Stimulated activated naive B cell treated with anti-CD40 and anti-IgM and Interleukin-4, amounts not matched to agents 10 μg/mL and 1 μg/mL and 100 μg/mL, for 72 hours (primary cell): Measurements from ENCODE around the gene TEX22.

Experiments used
- ATAC-seq, 2 donors: fragments of 150-1000 bp; cut with Tn5 transposase; replicated peaks; 2 replicates each; pipeline ENCODE4 v1.10.0; 2021; ENCODE audit warnings: moderate library complexity in 1 of 2
- DNase-seq: peaks from one replicate; pipeline ENCODE4 v3.0.0; 2021
- H3K27ac Mint-ChIP-seq: one replicate; pipeline ENCODE4 v1.8.0; 2022; ENCODE audit warnings: mild to moderate bottlenecking, mixed read lengths
- H3K27me3 Mint-ChIP-seq, 2 donors: one replicate each; pipeline ENCODE4 v1.8.0; 2022; ENCODE audit warnings: mixed read lengths in 2 of 2
- H3K36me3 Mint-ChIP-seq, 2 donors: one replicate each; pipeline ENCODE4 v1.8.0; 2022; ENCODE audit warnings: mixed read lengths in 2 of 2, mild to moderate bottlenecking in 1 of 2
- H3K4me1 Mint-ChIP-seq, 2 donors: one replicate each; pipeline ENCODE4 v1.8.0; 2022; ENCODE audit warnings: mixed read lengths in 2 of 2, mild to moderate bottlenecking in 1 of 2
- H3K4me3 Mint-ChIP-seq, 2 donors: one replicate each; pipeline ENCODE4 v1.8.0; 2022; ENCODE audit warnings: mild to moderate bottlenecking in 2 of 2, mixed read lengths in 2 of 2, moderate library complexity in 1 of 2
- H3K9me3 Mint-ChIP-seq, 2 donors: one replicate each; pipeline ENCODE4 v1.8.0; 2022; ENCODE audit warnings: mixed read lengths in 2 of 2, mild to moderate bottlenecking in 1 of 2

TEX22 gene

DNA sequence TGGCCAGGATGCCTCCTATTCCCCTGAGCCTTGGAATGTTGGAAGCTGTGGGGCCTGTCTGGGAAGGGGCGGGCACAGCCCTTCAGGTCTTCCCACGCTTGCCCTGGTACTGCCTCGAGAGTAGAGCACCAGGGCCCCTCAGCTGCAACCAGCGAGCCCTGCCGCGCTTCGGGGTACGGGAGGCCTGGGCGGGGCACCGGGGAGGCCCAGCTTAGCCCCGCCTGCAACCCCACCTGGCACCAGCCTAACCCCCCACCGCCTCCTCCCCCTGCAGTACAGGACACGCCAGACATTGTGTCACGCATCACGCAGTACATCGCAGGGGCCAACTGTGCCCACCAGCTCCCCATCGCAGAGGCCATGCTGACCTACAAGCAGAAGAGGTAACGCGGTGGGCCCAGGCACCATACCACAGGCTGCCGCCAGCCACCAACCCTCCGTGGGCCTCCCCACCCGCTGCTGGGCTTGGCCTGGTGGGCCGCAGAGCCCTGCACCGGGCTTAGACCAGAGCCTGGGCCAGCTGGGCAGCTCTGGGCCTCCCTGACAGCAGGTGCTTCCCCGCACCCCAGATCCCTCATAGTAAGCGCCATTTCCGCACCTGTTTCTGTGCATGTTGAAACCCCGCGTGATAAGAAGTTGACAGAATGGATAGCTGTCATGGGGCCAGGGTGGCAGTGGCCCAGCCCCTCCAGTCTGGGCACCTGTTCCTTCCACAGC lies 13.6 kb upstream of the TEX22 start:
- Mint-ChIP-seq H3K36me3 (peaks cover 22 to 23% of the 10 kb centered on the region in 2 donors), H3K4me3 (no peak overlapping the region), H3K27ac (no peak overlapping the region), H3K27me3 (no peaks in the 10 kb centered on the region), H3K4me1 (peaks cover under 1 to 2% of the 10 kb centered on the region in 2 donors), H3K9me3 (no peaks in the 10 kb centered on the region)
- no peak for ATAC-seq
- no peak for DNase-seq

GRCh38 chr14:105385322-105385637 lies 13.1 kb upstream of the TEX22 start:
- Mint-ChIP-seq H3K4me1 (peaks cover 6% of the 10 kb centered on the region in 2 donors), H3K4me3 (no peak overlapping the region), H3K9me3 (no peaks in the 10 kb centered on the region), H3K27ac (no peak overlapping the region), H3K36me3 (peaks cover 19 to 20% of the 10 kb centered on the region in 2 donors), H3K27me3 (no peaks in the 10 kb centered on the region)
- no peak for ATAC-seq
- DNase-seq = no peak

DNA sequence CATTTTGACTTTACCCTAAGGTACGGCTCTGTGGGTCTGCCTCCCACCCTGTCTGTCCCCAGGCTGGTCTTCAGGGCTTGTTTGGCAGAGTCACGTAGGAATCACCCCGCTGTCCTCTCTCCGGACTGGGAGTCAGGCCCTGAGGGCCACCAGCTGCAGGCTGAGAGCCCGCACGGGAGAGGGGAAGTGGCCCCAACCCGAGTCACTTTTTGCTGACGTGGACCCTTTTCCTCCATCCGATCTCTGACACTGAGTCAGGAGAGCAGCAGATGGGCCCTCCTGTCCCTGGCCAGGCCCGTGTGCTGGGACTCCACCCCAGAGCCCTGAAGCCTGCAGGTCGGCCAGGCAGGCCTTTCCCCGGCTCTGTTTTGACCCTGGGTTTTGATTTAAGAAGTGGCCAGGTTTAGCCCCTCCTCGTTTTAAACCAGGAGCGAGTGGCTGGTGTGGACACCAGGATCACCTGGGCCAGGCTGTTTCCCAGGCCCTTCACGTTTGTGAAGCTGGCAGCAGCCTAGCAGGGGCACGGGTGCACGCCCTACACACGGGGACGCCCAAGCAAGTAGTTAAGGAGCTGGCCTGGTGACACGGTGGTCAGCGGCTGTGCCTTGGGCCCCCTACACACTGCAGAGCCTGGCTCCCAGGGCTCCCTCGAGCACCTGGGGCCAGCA lies 12.5 kb upstream of the TEX22 start:
- no peak for ATAC-seq
- no peaks in the 10 kb centered on the region for H3K27me3 Mint-ChIP-seq
- H3K4me3 Mint-ChIP-seq = no peak overlapping the region
- H3K9me3 Mint-ChIP-seq = no peaks in the 10 kb centered on the region
- H3K27ac Mint-ChIP-seq = no peak overlapping the region
- H3K36me3 Mint-ChIP-seq = peaks cover 19 to 20% of the 10 kb centered on the region in 2 donors
- DNase-seq = no peak
- peaks cover 8 to 10% of the 10 kb centered on the region in 2 donors for H3K4me1 Mint-ChIP-seq

DNA sequence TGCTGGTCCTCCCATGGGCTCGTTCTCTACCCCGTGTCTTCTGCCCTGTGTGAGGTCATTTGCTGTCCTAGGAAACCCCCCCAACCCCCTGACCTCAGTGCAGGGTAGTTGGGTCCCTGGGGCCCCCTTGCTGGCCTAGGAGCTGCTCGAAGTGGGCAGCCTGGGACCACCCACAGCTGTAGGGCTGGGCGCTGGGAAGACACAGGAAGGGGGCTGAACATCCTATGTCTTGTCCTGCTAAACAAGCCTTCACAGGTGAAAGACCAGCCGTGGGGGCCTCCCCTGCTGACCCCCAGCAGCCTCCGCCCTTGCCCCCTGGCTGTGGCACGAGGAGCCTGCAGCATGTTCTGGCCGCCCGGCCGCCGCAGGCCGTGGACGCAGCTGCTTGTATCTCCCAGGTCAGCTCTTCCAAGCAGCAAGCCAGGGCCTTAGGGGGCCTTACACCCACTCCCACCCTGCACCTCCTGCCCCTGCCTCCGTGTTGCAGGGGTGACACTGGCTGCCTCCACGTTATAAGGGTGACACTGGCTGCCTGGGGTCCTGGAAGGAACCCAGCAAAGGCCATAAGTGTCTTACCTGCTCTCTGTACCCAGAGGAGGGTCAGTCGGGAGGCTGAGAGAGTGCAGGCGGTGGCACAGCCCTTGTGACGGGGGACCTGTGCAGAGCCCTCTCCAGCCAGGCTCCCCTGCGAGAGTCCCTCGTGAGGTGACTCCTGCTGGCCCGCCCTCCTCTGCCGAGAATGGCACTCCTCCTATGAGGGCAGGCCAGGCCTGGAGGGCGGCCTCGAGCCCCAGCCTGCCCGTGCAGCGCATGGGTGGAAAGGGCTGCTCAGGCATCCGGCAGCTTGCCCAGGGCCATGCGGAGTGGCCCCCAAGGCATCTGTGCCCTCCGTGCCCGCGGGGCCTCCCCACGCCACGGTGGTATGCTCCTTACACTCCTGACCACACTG lies 11.5 kb upstream of the TEX22 start:
- H3K27me3 Mint-ChIP-seq = no peaks in the 10 kb centered on the region
- ATAC-seq = no peak
- peaks cover 8 to 10% of the 10 kb centered on the region in 2 donors for H3K4me1 Mint-ChIP-seq
- no peak overlapping the region for H3K27ac Mint-ChIP-seq
- no peaks in the 10 kb centered on the region for H3K9me3 Mint-ChIP-seq
- no peak overlapping the region for H3K4me3 Mint-ChIP-seq
- DNase-seq = no peak
- peaks cover 16 to 20% of the 10 kb centered on the region in 2 donors for H3K36me3 Mint-ChIP-seq

GRCh38 chr14:105387530-105387922 lies 10.8 kb upstream of the TEX22 start:
- ATAC-seq (no peak), DNase-seq (no peak)
- Mint-ChIP-seq H3K4me1 (peaks cover 8 to 10% of the 10 kb centered on the region in 2 donors), H3K36me3 (peaks cover 16 to 22% of the 10 kb centered on the region in 2 donors), H3K27ac (no peak overlapping the region), H3K4me3 (no peak overlapping the region), H3K27me3 (no peaks in the 10 kb centered on the region), H3K9me3 (no peaks in the 10 kb centered on the region)

- Mint-ChIP-seq H3K27me3 (no peaks in the 10 kb centered on the region), H3K27ac (peak overlapping the region; percentile 51), H3K4me3 (no peak overlapping the region), H3K36me3 (peaks cover 10 to 17% of the 10 kb centered on the region in 2 donors), H3K9me3 (no peaks in the 10 kb centered on the region), H3K4me1 (peaks cover 8 to 10% of the 10 kb centered on the region in 2 donors)
- DNase-seq (no peak), ATAC-seq (no peak)
Measured at GRCh38 chr14:105388110-105388951, 10.0 kb upstream of the TEX22 start.

- no peaks in the 10 kb centered on the region for H3K27me3 Mint-ChIP-seq
- H3K4me1 Mint-ChIP-seq = peaks cover 8 to 10% of the 10 kb centered on the region in 2 donors
- no peaks in the 10 kb centered on the region for H3K9me3 Mint-ChIP-seq
- ATAC-seq (no peak), DNase-seq (no peak)
- no peak overlapping the region for H3K27ac Mint-ChIP-seq
- peaks cover 7 to 12% of the 10 kb centered on the region in 2 donors for H3K36me3 Mint-ChIP-seq
- H3K4me3 Mint-ChIP-seq = no peak overlapping the region
Measured at GRCh38 chr14:105388976-105389375, 9.4 kb upstream of the TEX22 start.

- H3K27me3 Mint-ChIP-seq = no peaks in the 10 kb centered on the region
- H3K4me1 Mint-ChIP-seq = peaks cover 8 to 10% of the 10 kb centered on the region in 2 donors
- no peak overlapping the region for H3K27ac Mint-ChIP-seq
- H3K36me3 Mint-ChIP-seq = peaks cover 7 to 14% of the 10 kb centered on the region in 2 donors
- ATAC-seq (no peak), DNase-seq (no peak)
- no peaks in the 10 kb centered on the region for H3K9me3 Mint-ChIP-seq
- H3K4me3 Mint-ChIP-seq = no peak overlapping the region
Measured at GRCh38 chr14:105389534-105389933, 8.8 kb upstream of the TEX22 start.

- ATAC-seq (peak; percentile 84 to 86), DNase-seq (no peak)
- no peaks in the 10 kb centered on the region for H3K9me3 Mint-ChIP-seq
- peaks cover 8 to 10% of the 10 kb centered on the region in 2 donors for H3K4me1 Mint-ChIP-seq
- peaks cover 7 to 17% of the 10 kb centered on the region in 2 donors for H3K36me3 Mint-ChIP-seq
- no peaks in the 10 kb centered on the region for H3K27me3 Mint-ChIP-seq
- H3K27ac Mint-ChIP-seq = peak overlapping the region; percentile 91
- H3K4me3 Mint-ChIP-seq = peak overlapping the region in 1 of 2 donors; percentile 30
Measured at GRCh38 chr14:105389976-105390848, 8.1 kb upstream of the TEX22 start.

DNA sequence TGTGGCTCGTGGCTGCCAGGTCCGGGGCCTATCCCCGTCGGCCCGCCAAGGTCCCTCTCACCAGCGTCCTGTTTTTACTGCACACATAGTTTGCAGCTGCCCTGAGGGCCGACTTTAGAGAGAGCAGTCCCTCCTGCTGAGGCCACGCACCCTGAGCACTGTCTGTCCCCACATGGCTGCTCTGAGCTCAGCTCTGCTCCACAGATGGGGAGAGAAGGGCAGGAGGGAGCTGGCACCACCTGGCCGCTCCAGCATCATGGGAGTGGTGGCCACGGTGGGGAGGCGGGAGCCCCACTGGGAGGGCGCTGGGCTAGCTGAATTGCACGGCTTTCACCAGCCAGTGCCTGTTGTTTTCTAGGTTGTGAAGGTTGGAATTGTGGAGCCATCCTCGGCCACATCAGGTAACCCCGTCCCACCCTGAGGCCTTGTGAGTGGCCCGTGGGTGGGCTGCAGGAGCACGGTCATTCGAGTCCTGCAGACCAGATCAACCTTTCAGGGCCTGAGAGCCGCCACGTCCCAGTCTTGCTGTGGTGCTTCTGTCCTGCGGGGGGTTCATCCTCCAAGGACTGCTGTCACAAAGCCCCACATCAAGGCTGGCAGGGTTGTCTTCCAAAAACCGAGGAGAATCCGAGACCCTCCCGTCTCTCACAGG lies 7.4 kb upstream of the TEX22 start:
- no peaks in the 10 kb centered on the region for H3K27me3 Mint-ChIP-seq
- no peaks in the 10 kb centered on the region for H3K9me3 Mint-ChIP-seq
- H3K4me1 Mint-ChIP-seq = peaks cover 8 to 10% of the 10 kb centered on the region in 2 donors
- no peak for ATAC-seq
- no peak for DNase-seq
- H3K27ac Mint-ChIP-seq = no peak overlapping the region
- H3K36me3 Mint-ChIP-seq = peaks cover 5 to 17% of the 10 kb centered on the region in 2 donors
- H3K4me3 Mint-ChIP-seq = no peak overlapping the region

- H3K36me3 Mint-ChIP-seq = peaks cover 5 to 17% of the 10 kb centered on the region in 2 donors
Measured at GRCh38 chr14:105391541-105391940, 6.8 kb upstream of the TEX22 start.

GRCh38 chr14:105392131-105393090 lies 5.9 kb upstream of the TEX22 start:
- no peak for DNase-seq
- Mint-ChIP-seq H3K27ac (no peak overlapping the region), H3K36me3 (peaks cover 5 to 14% of the 10 kb centered on the region in 2 donors), H3K27me3 (no peaks in the 10 kb centered on the region), H3K9me3 (no peaks in the 10 kb centered on the region), H3K4me3 (no peak overlapping the region), H3K4me1 (peaks cover 8 to 12% of the 10 kb centered on the region in 2 donors)
- no peak for ATAC-seq

More at GRCh38 chr14:105391541-105391940, 6.8 kb upstream of the TEX22 start:
- Mint-ChIP-seq H3K4me3 (no peak overlapping the region), H3K4me1 (peaks cover 8 to 10% of the 10 kb centered on the region in 2 donors), H3K27ac (no peak overlapping the region), H3K9me3 (no peaks in the 10 kb centered on the region), H3K27me3 (no peaks in the 10 kb centered on the region)
- DNase-seq (no peak), ATAC-seq (no peak)
